Measurements from ENCODE around the gene DYSF.

Gene DYSF

GRCh38 chr2:71605173-71605641, 151.8 kb downstream of the DYSF start:
- DNase-seq, result no peak

GRCh38 chr2:71605781-71606241, 152.4 kb downstream of the DYSF start:
- DNase-seq, result no peak

GRCh38 chr2:71606244-71606643, 152.9 kb downstream of the DYSF start:
- DNase-seq, result no peak

- DNase-seq, result no peak
Observed at GRCh38 chr2:71607151-71607889, 154.0 kb downstream of the DYSF start.

- DNase-seq, result no peak
Observed at GRCh38 chr2:71608034-71608433, 154.7 kb downstream of the DYSF start.

GRCh38 chr2:71608441-71608840, 155.1 kb downstream of the DYSF start:
- no peak for DNase-seq

GRCh38 chr2:71609029-71609428, 155.7 kb downstream of the DYSF start:
- DNase-seq, result no peak

GRCh38 chr2:71609441-71609840, 156.1 kb downstream of the DYSF start:
- peak; percentile 19 for DNase-seq

GRCh38 chr2:71609958-71610357, 156.6 kb downstream of the DYSF start:
- peak; percentile 60 for DNase-seq

- no peak for DNase-seq
Observed at GRCh38 chr2:71610671-71611070, 157.3 kb downstream of the DYSF start.

GRCh38 chr2:71611247-71611646, 157.9 kb downstream of the DYSF start:
- DNase-seq, result no peak

GRCh38 chr2:71611781-71612527, 158.6 kb downstream of the DYSF start:
- DNase-seq, result no peak

GRCh38 chr2:71612581-71613402, 159.4 kb downstream of the DYSF start:
- no peak for DNase-seq

GRCh38 chr2:71613403-71613952, 160.1 kb downstream of the DYSF start:
- no peak for DNase-seq

- no peak for DNase-seq
Observed at GRCh38 chr2:71613953-71614925, 160.9 kb downstream of the DYSF start.

- DNase-seq, result peak; percentile 46
Observed at GRCh38 chr2:71614976-71615766, 161.8 kb downstream of the DYSF start.

- DNase-seq, result no peak
Observed at GRCh38 chr2:71615767-71616730, 162.7 kb downstream of the DYSF start.

GRCh38 chr2:71617266-71617665, 163.9 kb downstream of the DYSF start:
- DNase-seq, result no peak

All from fibroblast of skin of back (primary cell).